Activated B cell treated with CpG ODN at 0.5 μM for 24 hours (primary cell): ENCODE results near the gene KIF3B. TPM values are rescaled to one million over a fixed set of nuclear protein-coding genes. Genes with fewer than 3 reads are reported as not detected.
A peak's percentile ranks its signal among the peaks of the same experiment; 100 is the strongest.
"Not testable (repeated sequence)": the region's sequence is repeated elsewhere in the genome, so short reads cannot be mapped to it uniquely, and the experiment has no call there.

ENCODE experiments used
- ATAC-seq: fragments of 200-7000 bp; cut with Tn5 transposase; one replicate; pipeline ENCODE4 v1.10.0; 2021; ENCODE audit warnings: low read depth, mild to moderate bottlenecking, moderate library complexity
- CTCF ChIA-PET: fragments of 350-600 bp; sonication (Branson Sonifier 250); formaldehyde crosslinking; loops from one replicate; lab custom pipeline; 2021; ENCODE audit warnings: antibody characterized with exemption; lab: Charles Lee
- POLR2A ChIA-PET: fragments of 350-600 bp; sonication (Branson Sonifier 250); formaldehyde crosslinking; loops from one replicate; lab custom pipeline; 2021; ENCODE audit warnings: antibody characterized with exemption; lab: Charles Lee
- DNase-seq: peaks from one replicate; pipeline ENCODE4 v3.0.0; 2022
- H3K27ac Mint-ChIP-seq: one replicate; pipeline ENCODE4 v1.8.0; 2020; ENCODE audit warnings: mixed read lengths
- H3K27me3 Mint-ChIP-seq: one replicate; pipeline ENCODE4 v1.8.0; 2021; ENCODE audit warnings: mixed read lengths
- H3K36me3 Mint-ChIP-seq: one replicate; pipeline ENCODE4 v1.8.0; 2021; ENCODE audit warnings: low read depth, mixed read lengths
- H3K4me1 Mint-ChIP-seq: one replicate; pipeline ENCODE4 v1.8.0; 2021; ENCODE audit warnings: mixed read lengths
- H3K4me3 Mint-ChIP-seq: one replicate; pipeline ENCODE4 v1.8.0; 2020; ENCODE audit warnings: mild to moderate bottlenecking, mixed read lengths
- H3K9me3 Mint-ChIP-seq: one replicate; pipeline ENCODE4 v1.8.0; 2020; ENCODE audit warnings: mixed read lengths
- intact Hi-C: fragments of 100-400 bp; cut with micrococcal nuclease; formaldehyde crosslinking; loops from one replicate; pipeline ENCODE4 v1.15.1; 2024
- total RNA-seq: library from RNA; stranded (reverse); gene quantifications from 2 replicates; pipeline ENCODE4 v1.2.3, GENCODE V29; 2022
- TF ChIP-seq, protein P1 (sequence below): fragments of 200-600 bp; IDR thresholded peaks from one replicate; pipeline ENCODE4 v1.8.0; 2022; ENCODE audit warnings: antibody characterized with exemption, mild to moderate bottlenecking

KIF3B gene
- total RNA-seq, 1 donor from 2014 or later, result 28.4 TPM

DNA sequence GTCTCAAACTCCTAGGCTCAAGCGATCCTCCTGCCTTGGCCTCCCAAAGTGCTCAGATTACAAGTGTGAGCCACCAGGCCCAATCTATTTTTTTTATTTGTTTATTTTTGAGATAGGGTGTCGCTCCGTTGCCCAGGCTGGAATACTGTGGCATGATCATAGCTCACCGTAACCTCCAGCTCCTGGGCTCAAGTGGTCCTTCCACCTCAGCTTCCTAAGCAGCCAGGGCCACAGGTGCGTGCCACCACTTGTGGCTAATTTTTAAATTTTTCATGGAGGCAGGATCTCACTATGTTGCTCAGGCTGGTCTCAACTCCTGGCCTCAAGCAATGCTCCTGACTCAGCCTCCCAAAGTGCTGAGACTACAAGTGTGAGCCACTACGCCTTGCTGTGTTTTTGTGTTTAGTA, 9.8 kb downstream of the KIF3B start:
- TF ChIP-seq, protein P1, sequence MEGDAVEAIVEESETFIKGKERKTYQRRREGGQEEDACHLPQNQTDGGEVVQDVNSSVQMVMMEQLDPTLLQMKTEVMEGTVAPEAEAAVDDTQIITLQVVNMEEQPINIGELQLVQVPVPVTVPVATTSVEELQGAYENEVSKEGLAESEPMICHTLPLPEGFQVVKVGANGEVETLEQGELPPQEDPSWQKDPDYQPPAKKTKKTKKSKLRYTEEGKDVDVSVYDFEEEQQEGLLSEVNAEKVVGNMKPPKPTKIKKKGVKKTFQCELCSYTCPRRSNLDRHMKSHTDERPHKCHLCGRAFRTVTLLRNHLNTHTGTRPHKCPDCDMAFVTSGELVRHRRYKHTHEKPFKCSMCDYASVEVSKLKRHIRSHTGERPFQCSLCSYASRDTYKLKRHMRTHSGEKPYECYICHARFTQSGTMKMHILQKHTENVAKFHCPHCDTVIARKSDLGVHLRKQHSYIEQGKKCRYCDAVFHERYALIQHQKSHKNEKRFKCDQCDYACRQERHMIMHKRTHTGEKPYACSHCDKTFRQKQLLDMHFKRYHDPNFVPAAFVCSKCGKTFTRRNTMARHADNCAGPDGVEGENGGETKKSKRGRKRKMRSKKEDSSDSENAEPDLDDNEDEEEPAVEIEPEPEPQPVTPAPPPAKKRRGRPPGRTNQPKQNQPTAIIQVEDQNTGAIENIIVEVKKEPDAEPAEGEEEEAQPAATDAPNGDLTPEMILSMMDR, result no peak
- POLR2A ChIA-PET, result interaction anchor here (1.1 kb wide), 1 partner anchor 71 kb away, joined by 3 read pairs; the partner anchor contains the start of gene ASXL1
- Mint-ChIP-seq H3K9me3 (no peaks in the 10 kb centered on the region), H3K36me3 (peaks cover 13% of the 10 kb centered on the region), H3K4me3 (no peak overlapping the region), H3K27ac (peak overlapping the region; percentile 30), H3K4me1 (peaks cover 79% of the 10 kb centered on the region), H3K27me3 (no peaks in the 10 kb centered on the region)
- ATAC-seq (no peak), DNase-seq (no peak)
- intact Hi-C loops, result loop anchor here (10.0 kb wide), 1 partner anchor 52 kb away; no protein-coding TSS in a partner anchor
- CTCF ChIA-PET, result no interaction called here

DNA sequence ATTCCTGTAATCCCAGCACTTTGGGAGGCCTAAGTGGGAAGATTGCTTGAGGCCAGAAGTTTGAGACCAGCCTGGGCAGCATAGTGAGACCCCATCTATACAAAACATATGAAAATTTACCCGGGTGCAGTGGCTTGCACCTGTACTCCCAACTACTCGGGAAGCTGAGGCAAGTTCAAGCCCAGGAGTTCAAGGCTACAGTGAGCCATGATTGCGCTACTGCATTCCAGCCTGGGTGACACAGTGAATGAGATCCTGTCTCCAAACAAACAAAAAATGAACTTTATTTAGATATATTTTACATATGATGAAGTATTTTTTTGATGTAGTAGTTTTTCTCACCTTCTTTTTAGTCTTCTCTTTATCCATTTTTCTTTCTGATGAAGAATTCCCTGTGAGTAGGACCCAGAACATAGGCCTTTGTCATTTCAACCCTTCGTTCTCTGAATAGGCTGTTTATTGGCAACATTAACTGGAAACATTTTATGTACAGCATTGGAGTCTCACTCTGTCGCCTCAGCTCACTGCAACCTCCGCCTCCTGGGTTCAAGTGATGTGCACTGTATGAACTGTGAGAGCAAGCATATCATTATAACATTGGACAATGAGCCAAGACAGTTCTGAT, 10.9 kb downstream of the KIF3B start:
- peak overlapping the region; percentile 54 for H3K27ac Mint-ChIP-seq
- TF ChIP-seq, protein P1, result no peak
- POLR2A ChIA-PET, result interaction anchor here (0.7 to 1.1 kb wide), 2 partner anchors 66 to 69 kb away, joined by 3 to 8 read pairs; partner anchors contain the start of gene ASXL1
- CTCF ChIA-PET, result no interaction called here
- DNase-seq (no peak), ATAC-seq (no peak)
- H3K36me3 Mint-ChIP-seq, result peaks cover 15% of the 10 kb centered on the region
- H3K27me3 Mint-ChIP-seq, result no peaks in the 10 kb centered on the region
- H3K4me1 Mint-ChIP-seq, result peaks cover 73% of the 10 kb centered on the region
- intact Hi-C loops, result loop anchor here (10.0 kb wide), 1 partner anchor 54 kb away; no protein-coding TSS in a partner anchor
- no peaks in the 10 kb centered on the region for H3K9me3 Mint-ChIP-seq
- no peak overlapping the region for H3K4me3 Mint-ChIP-seq

DNA sequence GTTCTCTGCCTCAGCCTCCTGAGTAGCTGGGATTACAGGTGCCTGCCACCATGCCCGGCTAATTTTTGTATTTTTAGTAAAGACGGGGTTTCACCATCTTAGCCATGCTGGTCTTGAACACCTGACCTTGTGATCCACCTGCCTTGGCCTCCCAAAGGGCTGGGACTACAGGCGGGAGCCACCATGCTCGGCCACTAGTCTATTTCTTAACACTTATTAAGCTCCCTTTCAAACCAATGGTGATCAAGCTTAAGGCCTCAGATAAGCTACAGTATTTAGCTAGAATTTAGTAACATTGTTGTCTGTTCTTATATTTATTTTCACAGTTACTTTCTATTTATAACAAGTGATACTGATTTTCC, 11.8 kb downstream of the KIF3B start:
- H3K9me3 Mint-ChIP-seq, H3K27me3 Mint-ChIP-seq, H3K4me3 Mint-ChIP-seq, CTCF ChIA-PET, ATAC-seq, DNase-seq: not testable (repeated sequence)
- Mint-ChIP-seq H3K36me3 (peaks cover 16% of the 10 kb centered on the region), H3K4me1 (peaks cover 68% of the 10 kb centered on the region), H3K27ac (peak overlapping the region; percentile 35)
- POLR2A ChIA-PET, result interaction anchor here (1.0 to 1.1 kb wide), 2 partner anchors 11 to 70 kb away, joined by 4 read pairs; no protein-coding TSS in a partner anchor
- intact Hi-C loops, result loop anchor here (10.0 kb wide), 1 partner anchor 54 kb away; no protein-coding TSS in a partner anchor

- intact Hi-C loops, result loop anchor here (10.0 kb wide), 1 partner anchor 55 kb away; no protein-coding TSS in a partner anchor
- CTCF ChIA-PET, result no interaction called here
- H3K27ac Mint-ChIP-seq, result no peak overlapping the region
- H3K27me3 Mint-ChIP-seq, result no peaks in the 10 kb centered on the region
- TF ChIP-seq, protein P1, result no peak
- ATAC-seq (no peak), DNase-seq (no peak)
- POLR2A ChIA-PET, result interaction anchor here (1.0 to 1.1 kb wide), 3 partner anchors 12 to 69 kb away, joined by 4 read pairs; no protein-coding TSS in a partner anchor
- peaks cover 68% of the 10 kb centered on the region for H3K4me1 Mint-ChIP-seq
- H3K36me3 Mint-ChIP-seq, result peaks cover 14% of the 10 kb centered on the region
- no peak overlapping the region for H3K4me3 Mint-ChIP-seq
- no peaks in the 10 kb centered on the region for H3K9me3 Mint-ChIP-seq
Observed at GRCh38 chr20:32289661-32290431, 12.4 kb downstream of the KIF3B start.

DNA sequence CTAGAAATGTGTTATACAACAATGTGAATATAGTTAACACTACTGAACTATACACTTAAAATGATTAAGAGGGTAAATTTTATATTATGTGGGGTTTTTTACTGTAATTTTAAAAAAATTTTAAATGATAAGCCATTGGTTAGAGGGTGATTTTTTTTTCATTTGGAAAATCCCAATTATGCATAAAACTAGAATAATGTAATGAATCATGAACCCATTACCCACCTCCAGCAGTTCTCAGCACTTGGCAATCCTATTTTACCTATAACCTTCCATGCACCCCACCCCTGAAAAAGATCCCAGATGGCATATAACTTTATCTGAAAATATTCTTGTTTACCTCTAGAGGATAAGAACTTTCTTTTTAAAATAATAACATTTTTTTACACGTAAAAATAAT, 13.7 kb downstream of the KIF3B start:
- H3K27me3 Mint-ChIP-seq, result no peaks in the 10 kb centered on the region
- H3K27ac Mint-ChIP-seq, result no peak overlapping the region
- no peak for ATAC-seq
- POLR2A ChIA-PET, result no interaction called here
- H3K4me1 Mint-ChIP-seq, result peaks cover 57% of the 10 kb centered on the region
- intact Hi-C loops, result no loop called here
- H3K36me3 Mint-ChIP-seq, result peaks cover 11% of the 10 kb centered on the region
- H3K4me3 Mint-ChIP-seq, result no peak overlapping the region
- no peak for DNase-seq
- TF ChIP-seq, protein P1, result no peak
- H3K9me3 Mint-ChIP-seq, result no peaks in the 10 kb centered on the region
- CTCF ChIA-PET, result no interaction called here
